ENCODE data around the gene MICALL1. TPM values are rescaled to one million over a fixed set of nuclear protein-coding genes. Genes with fewer than 3 reads are reported as not detected.
A peak's percentile ranks its signal among the peaks of the same experiment; 100 is the strongest.

MICALL1 gene
- total RNA-seq, 4 donors from 2014 or later = 26.8 to 87.2 (median 37.3) TPM

DNA sequence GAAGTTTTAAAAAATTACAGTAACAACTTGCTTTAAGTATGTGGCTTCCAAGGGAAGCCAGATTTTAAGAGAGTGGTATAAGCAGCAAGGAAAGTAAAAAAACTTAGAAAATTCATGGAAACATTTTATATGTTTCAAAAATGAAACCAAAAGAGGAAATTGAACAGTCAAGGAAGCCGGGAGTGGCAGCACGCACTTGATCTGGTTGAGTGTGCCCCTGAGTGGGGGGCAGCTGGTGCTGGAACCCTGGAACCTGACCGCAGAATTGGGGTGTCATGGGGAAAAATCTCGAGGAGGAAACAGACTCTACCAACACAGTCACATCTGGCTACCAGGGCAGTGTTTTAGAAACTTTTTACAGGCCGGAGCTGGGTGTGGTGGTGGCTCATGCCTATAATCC lies 14.0 kb downstream of the MICALL1 start:
- Histone ChIP-seq H3K9me3 (no peaks in the 10 kb centered on the region), H3K36me3 (peaks cover 0 to 28% (median 9%) of the 10 kb centered on the region in 4 donors), H3K4me1 (no peaks in the 10 kb centered on the region), H3K27me3 (no peaks in the 10 kb centered on the region), H3K27ac (peak overlapping the region; percentile 6 to 42 (median 32)), H3K4me3 (no peak overlapping the region)
- in situ Hi-C loops (cut with MboI; ENCODE audit: low pct_ligation_motif_present in 1 of 4, low pct_unique_long_range_greater_than_20kb in 1 of 4, low sequenced_read_pairs in 3 of 4) = no loop called here
- 39 to 65% methylated on average over 2 to 5 of the region's 5 CpGs for WGBS, 2 donors (ENCODE audit: low coverage in 1 of 2)
- no peak for DNase-seq
- intact Hi-C loops (cut with DNase I; ENCODE audit: low total_unique reads) = loop anchor here (10.0 kb wide), 1 partner anchor 1345 kb away; no protein-coding TSS in a partner anchor
- TF ChIP-seq EP300 (IDR thresholded peaks at IDR 0.05; ENCODE audit: low read depth) (no peak), POLR2AphosphoS5 (IDR thresholded peaks at IDR 0.05) (no peak), POLR2A (IDR thresholded peaks at IDR 0.05) (no peak)
- TF ChIP-seq, protein P1, sequence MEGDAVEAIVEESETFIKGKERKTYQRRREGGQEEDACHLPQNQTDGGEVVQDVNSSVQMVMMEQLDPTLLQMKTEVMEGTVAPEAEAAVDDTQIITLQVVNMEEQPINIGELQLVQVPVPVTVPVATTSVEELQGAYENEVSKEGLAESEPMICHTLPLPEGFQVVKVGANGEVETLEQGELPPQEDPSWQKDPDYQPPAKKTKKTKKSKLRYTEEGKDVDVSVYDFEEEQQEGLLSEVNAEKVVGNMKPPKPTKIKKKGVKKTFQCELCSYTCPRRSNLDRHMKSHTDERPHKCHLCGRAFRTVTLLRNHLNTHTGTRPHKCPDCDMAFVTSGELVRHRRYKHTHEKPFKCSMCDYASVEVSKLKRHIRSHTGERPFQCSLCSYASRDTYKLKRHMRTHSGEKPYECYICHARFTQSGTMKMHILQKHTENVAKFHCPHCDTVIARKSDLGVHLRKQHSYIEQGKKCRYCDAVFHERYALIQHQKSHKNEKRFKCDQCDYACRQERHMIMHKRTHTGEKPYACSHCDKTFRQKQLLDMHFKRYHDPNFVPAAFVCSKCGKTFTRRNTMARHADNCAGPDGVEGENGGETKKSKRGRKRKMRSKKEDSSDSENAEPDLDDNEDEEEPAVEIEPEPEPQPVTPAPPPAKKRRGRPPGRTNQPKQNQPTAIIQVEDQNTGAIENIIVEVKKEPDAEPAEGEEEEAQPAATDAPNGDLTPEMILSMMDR (IDR thresholded peaks at IDR 0.05) = no peak

DNA sequence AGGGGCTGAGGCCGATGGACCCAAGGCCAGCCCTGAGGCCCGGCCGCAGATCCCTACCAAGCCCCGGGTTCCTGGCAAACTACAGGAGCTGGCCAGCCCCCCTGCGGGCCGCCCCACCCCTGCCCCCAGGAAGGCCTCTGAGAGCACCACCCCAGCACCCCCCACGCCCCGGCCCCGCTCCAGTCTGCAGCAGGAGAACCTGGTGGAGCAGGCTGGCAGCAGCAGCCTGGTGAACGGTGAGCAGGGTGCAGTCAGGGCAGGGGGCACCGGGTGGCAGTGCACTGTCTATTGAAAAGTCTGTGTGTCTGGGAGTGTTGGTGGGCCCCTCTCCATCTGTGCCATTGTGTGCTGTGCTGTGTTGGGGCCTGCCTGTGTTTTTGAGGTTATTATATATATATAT lies 16.1 kb downstream of the MICALL1 start:
- in situ Hi-C loops (cut with MboI; ENCODE audit: low pct_ligation_motif_present in 1 of 4, low pct_unique_long_range_greater_than_20kb in 1 of 4, low sequenced_read_pairs in 3 of 4) (no loop called here), intact Hi-C loops (cut with DNase I; ENCODE audit: low total_unique reads) (loop anchor here (10.0 kb wide), 1 partner anchor 1343 kb away; no protein-coding TSS in a partner anchor)
- 89 to 100% methylated on average over 1 to 5 of the region's 11 CpGs for WGBS, 2 donors (ENCODE audit: low coverage in 1 of 2)
- Histone ChIP-seq H3K9me3 (no peaks in the 10 kb centered on the region), H3K4me3 (no peak overlapping the region), H3K27ac (peak overlapping the region in 1 of 4 donors; percentile 46), H3K36me3 (peaks cover 0 to 34% (median 16%) of the 10 kb centered on the region in 4 donors), H3K27me3 (no peaks in the 10 kb centered on the region), H3K4me1 (no peaks in the 10 kb centered on the region)
- DNase-seq = no peak
- no peak for TF ChIP-seq POLR2AphosphoS5 (IDR thresholded peaks at IDR 0.05)
- TF ChIP-seq, protein P1 (IDR thresholded peaks at IDR 0.05) = no peak
- TF ChIP-seq EP300 (IDR thresholded peaks at IDR 0.05; ENCODE audit: low read depth) = no peak
- TF ChIP-seq POLR2A (IDR thresholded peaks at IDR 0.05) = no peak

DNA sequence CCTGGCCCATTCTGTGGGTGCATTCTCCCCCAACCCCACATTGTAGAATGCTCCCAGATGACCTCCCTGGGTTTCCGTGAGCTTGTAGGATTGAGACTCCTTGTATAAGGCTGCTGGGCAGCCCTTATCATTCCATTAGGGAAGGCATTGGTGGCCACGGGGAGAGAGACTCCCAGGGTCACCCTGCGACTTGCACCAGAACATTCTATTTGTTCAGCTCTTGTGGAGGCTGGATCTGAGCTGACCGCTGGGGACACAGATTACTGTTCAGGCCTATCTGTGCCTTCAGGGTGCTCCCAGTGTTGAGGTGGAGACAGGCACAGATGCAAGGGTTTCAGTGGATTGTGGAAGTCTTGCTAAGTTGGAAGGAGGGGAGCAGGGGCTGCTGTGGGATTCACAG lies 17.8 kb downstream of the MICALL1 start:
- Histone ChIP-seq H3K4me1 (no peaks in the 10 kb centered on the region), H3K27me3 (no peaks in the 10 kb centered on the region), H3K4me3 (no peak overlapping the region), H3K9me3 (no peaks in the 10 kb centered on the region), H3K27ac (peak overlapping the region in 1 of 4 donors; percentile 34), H3K36me3 (peaks cover 0 to 40% (median 20%) of the 10 kb centered on the region in 4 donors)
- no peak for DNase-seq
- intact Hi-C loops (cut with DNase I; ENCODE audit: low total_unique reads) (loop anchor here (10.0 kb wide), 1 partner anchor 1341 kb away; no protein-coding TSS in a partner anchor), in situ Hi-C loops (cut with MboI; ENCODE audit: low pct_ligation_motif_present in 1 of 4, low pct_unique_long_range_greater_than_20kb in 1 of 4, low sequenced_read_pairs in 3 of 4) (no loop called here)
- no peak for TF ChIP-seq POLR2A (IDR thresholded peaks at IDR 0.05)
- TF ChIP-seq POLR2AphosphoS5 (IDR thresholded peaks at IDR 0.05) = no peak
- no peak for TF ChIP-seq EP300 (IDR thresholded peaks at IDR 0.05; ENCODE audit: low read depth)
- TF ChIP-seq, protein P1 (IDR thresholded peaks at IDR 0.05) = no peak
- 93% methylated on average over 4 of the region's 4 CpGs; no CpG with 5 or more reads in 1 of the 2 donors for WGBS, 2 donors (ENCODE audit: low coverage in 1 of 2)

DNA sequence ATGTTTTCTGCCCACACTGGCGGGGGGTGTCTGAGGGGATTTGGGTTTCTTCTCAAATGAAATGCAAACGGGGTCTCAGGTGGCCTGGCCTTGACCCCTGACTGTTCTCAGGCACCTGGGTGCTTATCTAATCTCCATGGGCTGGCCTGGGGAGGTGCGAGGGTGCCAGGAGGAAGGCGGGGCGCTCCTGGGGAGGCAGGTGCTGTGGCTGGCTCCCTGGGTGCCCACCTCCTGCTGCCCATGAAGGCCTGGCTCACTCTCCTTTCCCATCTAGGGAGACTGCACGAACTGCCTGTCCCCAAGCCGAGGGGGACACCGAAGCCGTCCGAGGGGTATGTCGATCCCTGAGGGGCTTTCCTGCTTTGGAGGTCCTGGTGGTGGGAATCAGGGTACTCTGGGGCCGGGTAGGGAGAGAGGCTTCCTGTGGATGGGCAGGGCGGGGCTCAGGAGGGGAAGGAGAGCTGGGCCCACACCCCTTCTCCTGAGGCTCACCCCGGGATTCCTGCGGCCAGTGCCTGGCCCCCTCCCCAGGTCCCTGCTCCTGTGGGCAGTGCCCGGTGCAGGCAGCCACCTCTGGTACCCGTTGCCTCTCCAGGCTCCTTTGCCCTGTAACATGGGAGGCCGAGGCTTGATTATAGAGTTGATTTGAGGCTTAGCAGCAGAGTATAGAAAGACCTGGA lies 18.4 kb downstream of the MICALL1 start:
- Histone ChIP-seq H3K27ac (peak overlapping the region in 2 of 4 donors; percentile 9 to 34), H3K9me3 (no peaks in the 10 kb centered on the region), H3K36me3 (peaks cover 0 to 37% (median 19%) of the 10 kb centered on the region in 4 donors), H3K4me1 (no peaks in the 10 kb centered on the region), H3K4me3 (no peak overlapping the region), H3K27me3 (no peaks in the 10 kb centered on the region)
- WGBS, 2 donors (ENCODE audit: low coverage in 1 of 2) = 84% methylated on average over 17 of the region's 18 CpGs; no CpG with 5 or more reads in 1 of the 2 donors
- intact Hi-C loops (cut with DNase I; ENCODE audit: low total_unique reads) = loop anchor here (10.0 kb wide), 1 partner anchor 1340 kb away; no protein-coding TSS in a partner anchor
- in situ Hi-C loops (cut with MboI; ENCODE audit: low pct_ligation_motif_present in 1 of 4, low pct_unique_long_range_greater_than_20kb in 1 of 4, low sequenced_read_pairs in 3 of 4) = no loop called here
- DNase-seq = no peak
- TF ChIP-seq POLR2A (IDR thresholded peaks at IDR 0.05) = no peak
- no peak for TF ChIP-seq EP300 (IDR thresholded peaks at IDR 0.05; ENCODE audit: low read depth)
- TF ChIP-seq, protein P1 (IDR thresholded peaks at IDR 0.05) = no peak
- TF ChIP-seq POLR2AphosphoS5 (IDR thresholded peaks at IDR 0.05) = no peak

Measured in transverse colon (tissue), 4 donors.